SU-DHL-6 (cell line): Measurements from ENCODE around the gene GLDN.

ENCODE experiments used
- H2AFZ ChIP-seq: fragments of 200-600 bp; sonication (generic); 2 replicates; pipeline ENCODE4 v1.6.1; 2014; ENCODE audit warnings: low read depth, mild to moderate bottlenecking, moderate library complexity, mixed read lengths, antibody characterized with exemption, low read length; ENCODE audit not compliant: severe bottlenecking
- H3F3A ChIP-seq: fragments of 200-600 bp; shearing (Covaris generic); 2 replicates; pipeline ENCODE4 v1.6.0; 2016; ENCODE audit warnings: antibody characterized with exemption, mild to moderate bottlenecking; ENCODE audit not compliant: insufficient read depth
- H3K27ac ChIP-seq: fragments of 200-600 bp; sonication (generic); 2 replicates; pipeline ENCODE4 v1.5.1; 2016; ENCODE audit warnings: low read depth, mild to moderate bottlenecking, low read length, moderate library complexity, mixed read lengths
- H3K27me3 ChIP-seq: fragments of 200-600 bp; sonication (generic), shearing (Covaris generic); 2 replicates; pipeline ENCODE4 v1.6.0; 2014; ENCODE audit warnings: mild to moderate bottlenecking, low read length
- H3K36me3 ChIP-seq: fragments of 200-600 bp; sonication (generic); 2 replicates; pipeline ENCODE4 v1.6.1; 2014; ENCODE audit warnings: mild to moderate bottlenecking, low read length, mixed read lengths
- H3K4me2 ChIP-seq: fragments of 300-600, 200-600 bp; shearing (Covaris generic), sonication (generic); 2 replicates; pipeline ENCODE4 v1.6.0; 2014; ENCODE audit warnings: low read length, low read depth, mild to moderate bottlenecking; ENCODE audit not compliant: poor library complexity, severe bottlenecking
- H3K4me3 ChIP-seq: fragments of 200-600 bp; sonication (generic); 2 replicates; pipeline ENCODE4 v1.5.1; 2014; ENCODE audit warnings: antibody characterized with exemption, low read length, mild to moderate bottlenecking, mixed read lengths; ENCODE audit not compliant: insufficient read depth, poor library complexity, severe bottlenecking
- H3K79me2 ChIP-seq: fragments of 200-600 bp; sonication (generic); 2 replicates; pipeline ENCODE4 v1.6.1; 2014; ENCODE audit warnings: mild to moderate bottlenecking, low read length, moderate library complexity; ENCODE audit not compliant: insufficient read depth
- H3K9ac ChIP-seq: fragments of 200-600 bp; sonication (generic); 2 replicates; pipeline ENCODE4 v1.7.0; 2014; ENCODE audit warnings: mild to moderate bottlenecking, low read length
- H3K9me2 ChIP-seq: fragments of 200-600 bp; sonication (generic); replicated peaks from 2 replicates; pipeline ENCODE4 v1.6.1; 2014; ENCODE audit warnings: low read length; ENCODE audit not compliant: insufficient read depth
- H3K9me3 ChIP-seq: fragments of 200-600 bp; sonication (generic); 2 replicates; pipeline ENCODE4 v1.6.1; 2014; ENCODE audit warnings: low read length, mixed read lengths; ENCODE audit not compliant: insufficient read depth
- H4K20me1 ChIP-seq: fragments of 200-600 bp; sonication (generic); 2 replicates; pipeline ENCODE4 v1.6.1; 2014; ENCODE audit warnings: low read depth, mild to moderate bottlenecking, antibody characterized with exemption, low read length, moderate library complexity, mixed read lengths
- CTCF ChIP-seq: fragments of 200-600 bp; sonication (generic); IDR thresholded peaks from one replicate; pipeline ENCODE4 v1.5.1; 2017; ENCODE audit warnings: antibody characterized with exemption, mild to moderate bottlenecking, low read length, moderate library complexity; ENCODE audit not compliant: insufficient read depth, poor library complexity, severe bottlenecking
- EZH2phosphoT487 ChIP-seq: fragments of 200-600 bp; sonication (generic), shearing (Covaris generic); conservative IDR thresholded peaks from 2 replicates; pipeline ENCODE4 v1.6.1; 2018; ENCODE audit warnings: mild to moderate bottlenecking, antibody characterized with exemption, low read length, moderate library complexity, mixed read lengths

GLDN gene

GRCh38 chr15:51307811-51308210 is 33.6 kb upstream of the GLDN start:
- 0 out of 2 replicates have a peak, but pooled peaks cover 3% of the 10 kb centered on the region for H3K27me3 ChIP-seq
- no peaks in the 10 kb centered on the region for H3K9me3 ChIP-seq
- H3K4me2 ChIP-seq = no peak overlapping the region
- TF ChIP-seq EZH2phosphoT487 (no peak), CTCF (no peak)
- H2AFZ ChIP-seq = no peak overlapping the region
- H3K36me3 ChIP-seq = no peaks in the 10 kb centered on the region
- H3K4me3 ChIP-seq = no peak overlapping the region
- no peak overlapping the region for H3K9ac ChIP-seq
- H4K20me1 ChIP-seq = no peaks in the 10 kb centered on the region
- H3F3A ChIP-seq = no peaks in the 10 kb centered on the region
- H3K27ac ChIP-seq = no peak overlapping the region
- H3K9me2 ChIP-seq = no peaks in the 10 kb centered on the region
- no peaks in the 10 kb centered on the region for H3K79me2 ChIP-seq

- H3K9me2 ChIP-seq = no peaks in the 10 kb centered on the region
- no peak overlapping the region for H3K9ac ChIP-seq
- H3K9me3 ChIP-seq = no peaks in the 10 kb centered on the region
- H3K27ac ChIP-seq = no peak overlapping the region
- no peaks in the 10 kb centered on the region for H4K20me1 ChIP-seq
- no peaks in the 10 kb centered on the region for H3K79me2 ChIP-seq
- no peaks in the 10 kb centered on the region for H3F3A ChIP-seq
- no peak overlapping the region for H3K4me3 ChIP-seq
- H3K4me2 ChIP-seq = no peak overlapping the region
- H3K27me3 ChIP-seq = no peaks in the 10 kb centered on the region
- TF ChIP-seq CTCF (no peak), EZH2phosphoT487 (no peak)
- H2AFZ ChIP-seq = no peak overlapping the region
- no peaks in the 10 kb centered on the region for H3K36me3 ChIP-seq
Observed at GRCh38 chr15:51310064-51310463, 31.4 kb upstream of the GLDN start.

- Histone ChIP-seq H4K20me1 (no peaks in the 10 kb centered on the region), H3K9me3 (no peaks in the 10 kb centered on the region), H3K4me2 (no peak overlapping the region), H3K79me2 (no peaks in the 10 kb centered on the region), H3K9ac (no peak overlapping the region), H3K27me3 (no peaks in the 10 kb centered on the region), H3K4me3 (no peak overlapping the region), H3F3A (no peaks in the 10 kb centered on the region), H3K9me2 (no peaks in the 10 kb centered on the region), H3K36me3 (no peaks in the 10 kb centered on the region), H2AFZ (no peak overlapping the region), H3K27ac (no peak overlapping the region)
- TF ChIP-seq CTCF (no peak), EZH2phosphoT487 (no peak)
Observed at GRCh38 chr15:51311510-51311909, 29.9 kb upstream of the GLDN start.
